ENCODE measurements around the gene STK36. TPM values are rescaled to one million over a fixed set of nuclear protein-coding genes. Genes with fewer than 3 reads are reported as not detected.
A peak's percentile ranks its signal among the peaks of the same experiment; 100 is the strongest.

STK36 gene
- total RNA-seq, 1 donor from 2014 or later, result 75.1 TPM

DNA sequence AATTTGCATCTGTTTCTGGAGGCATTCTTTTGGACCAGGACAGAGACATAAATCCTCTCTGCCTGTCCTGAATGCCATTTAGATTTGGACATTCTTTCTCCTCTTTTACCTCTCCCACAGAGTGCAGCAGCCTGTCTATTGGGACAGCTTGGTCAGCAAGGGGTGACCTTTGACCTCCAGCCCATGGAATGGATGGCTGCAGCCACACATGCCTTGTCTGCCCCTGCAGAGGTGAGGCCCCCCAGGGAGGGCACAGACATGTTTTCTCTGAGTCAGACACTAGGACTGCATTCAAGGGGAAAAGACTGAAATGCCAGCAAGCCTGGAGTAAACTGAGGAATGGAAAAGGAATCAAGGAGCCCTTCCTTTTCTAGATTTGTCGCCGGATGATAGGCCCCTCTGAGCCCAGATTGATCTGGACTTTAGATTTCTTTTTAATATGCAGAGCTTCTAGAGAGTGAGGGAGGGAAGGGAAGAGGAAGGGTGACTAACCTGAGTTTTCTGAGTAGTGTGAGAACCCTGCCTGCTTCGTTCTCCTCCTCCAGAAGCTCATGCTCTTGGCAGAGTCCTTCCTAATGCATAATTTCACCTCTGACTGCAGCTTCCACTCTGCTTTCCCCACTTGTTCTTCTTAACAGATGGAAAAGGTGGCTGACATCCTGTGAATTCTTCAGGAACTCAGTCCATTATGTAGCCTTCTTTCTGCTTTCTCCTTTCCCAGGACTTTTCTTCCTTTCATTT is 22.7 kb downstream of the STK36 start:
- Mint-ChIP-seq H3K9me3 (ENCODE audit: unreplicated experiment) (no peaks in the 10 kb centered on the region), H3K27ac (ENCODE audit: unreplicated experiment) (no peak overlapping the region), H3K36me3 (ENCODE audit: low read depth, unreplicated experiment) (peaks cover 71% of the 10 kb centered on the region), H3K4me3 (ENCODE audit: unreplicated experiment) (peak overlapping the region; percentile 59), H3K4me1 (ENCODE audit: unreplicated experiment) (no peaks in the 10 kb centered on the region), H3K27me3 (ENCODE audit: unreplicated experiment) (peaks cover 17% of the 10 kb centered on the region)
- no peak for DNase-seq (ENCODE audit: low spot score)
- TF ChIP-seq, protein P1, sequence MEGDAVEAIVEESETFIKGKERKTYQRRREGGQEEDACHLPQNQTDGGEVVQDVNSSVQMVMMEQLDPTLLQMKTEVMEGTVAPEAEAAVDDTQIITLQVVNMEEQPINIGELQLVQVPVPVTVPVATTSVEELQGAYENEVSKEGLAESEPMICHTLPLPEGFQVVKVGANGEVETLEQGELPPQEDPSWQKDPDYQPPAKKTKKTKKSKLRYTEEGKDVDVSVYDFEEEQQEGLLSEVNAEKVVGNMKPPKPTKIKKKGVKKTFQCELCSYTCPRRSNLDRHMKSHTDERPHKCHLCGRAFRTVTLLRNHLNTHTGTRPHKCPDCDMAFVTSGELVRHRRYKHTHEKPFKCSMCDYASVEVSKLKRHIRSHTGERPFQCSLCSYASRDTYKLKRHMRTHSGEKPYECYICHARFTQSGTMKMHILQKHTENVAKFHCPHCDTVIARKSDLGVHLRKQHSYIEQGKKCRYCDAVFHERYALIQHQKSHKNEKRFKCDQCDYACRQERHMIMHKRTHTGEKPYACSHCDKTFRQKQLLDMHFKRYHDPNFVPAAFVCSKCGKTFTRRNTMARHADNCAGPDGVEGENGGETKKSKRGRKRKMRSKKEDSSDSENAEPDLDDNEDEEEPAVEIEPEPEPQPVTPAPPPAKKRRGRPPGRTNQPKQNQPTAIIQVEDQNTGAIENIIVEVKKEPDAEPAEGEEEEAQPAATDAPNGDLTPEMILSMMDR (IDR thresholded peaks at IDR 0.05; ENCODE audit: unreplicated experiment), result no peak

DNA sequence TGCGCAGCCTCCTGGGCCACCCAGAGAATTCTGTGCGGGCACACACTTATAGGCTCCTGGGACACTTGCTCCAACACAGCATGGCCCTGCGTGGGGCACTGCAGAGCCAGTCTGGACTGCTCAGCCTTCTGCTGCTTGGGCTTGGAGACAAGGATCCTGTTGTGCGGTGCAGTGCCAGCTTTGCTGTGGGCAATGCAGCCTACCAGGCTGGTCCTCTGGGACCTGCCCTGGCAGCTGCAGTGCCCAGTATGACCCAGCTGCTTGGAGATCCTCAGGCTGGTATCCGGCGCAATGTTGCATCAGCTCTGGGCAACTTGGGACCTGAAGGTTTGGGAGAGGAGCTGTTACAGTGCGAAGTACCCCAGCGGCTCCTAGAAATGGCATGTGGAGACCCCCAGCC is 27.0 kb downstream of the STK36 start:
- H3K36me3 Mint-ChIP-seq (ENCODE audit: low read depth, unreplicated experiment), result peaks cover 66% of the 10 kb centered on the region
- no peak overlapping the region for H3K27ac Mint-ChIP-seq (ENCODE audit: unreplicated experiment)
- TF ChIP-seq, protein P1 (IDR thresholded peaks at IDR 0.05; ENCODE audit: unreplicated experiment), result no peak

DNA sequence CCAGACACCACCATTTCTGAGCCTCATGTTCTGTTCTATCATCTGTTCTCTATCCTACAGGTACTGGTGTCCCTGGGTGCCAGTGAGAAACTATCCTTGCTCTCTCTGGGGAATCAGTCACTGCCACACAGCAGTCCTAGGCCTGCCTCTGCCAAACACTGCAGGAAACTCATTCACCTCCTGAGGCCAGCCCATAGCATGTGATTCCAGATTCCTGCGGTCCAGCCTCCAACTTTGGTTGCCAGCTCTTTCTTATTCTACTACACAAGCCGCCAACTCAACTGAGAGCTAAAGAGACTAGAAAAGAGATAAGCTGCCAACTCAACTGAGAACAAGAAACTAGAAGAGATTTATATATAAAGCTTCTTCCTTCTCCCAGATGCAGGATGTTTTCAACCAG is 29.9 kb downstream of the STK36 start:
- Mint-ChIP-seq H3K27me3 (ENCODE audit: unreplicated experiment) (peaks cover 17% of the 10 kb centered on the region), H3K4me1 (ENCODE audit: unreplicated experiment) (peaks cover 10% of the 10 kb centered on the region), H3K27ac (ENCODE audit: unreplicated experiment) (no peak overlapping the region), H3K36me3 (ENCODE audit: low read depth, unreplicated experiment) (peaks cover 51% of the 10 kb centered on the region), H3K4me3 (ENCODE audit: unreplicated experiment) (no peak overlapping the region), H3K9me3 (ENCODE audit: unreplicated experiment) (no peaks in the 10 kb centered on the region)
- DNase-seq (ENCODE audit: low spot score), result no peak
- TF ChIP-seq, protein P1 (IDR thresholded peaks at IDR 0.05; ENCODE audit: unreplicated experiment), result no peak

More for the DNA sequence above, 27.0 kb downstream of the STK36 start:
- Mint-ChIP-seq H3K4me1 (ENCODE audit: unreplicated experiment) (peaks cover 9% of the 10 kb centered on the region), H3K9me3 (ENCODE audit: unreplicated experiment) (no peaks in the 10 kb centered on the region), H3K27me3 (ENCODE audit: unreplicated experiment) (peaks cover 19% of the 10 kb centered on the region), H3K4me3 (ENCODE audit: unreplicated experiment) (no peak overlapping the region)
- no peak for DNase-seq (ENCODE audit: low spot score)

DNA sequence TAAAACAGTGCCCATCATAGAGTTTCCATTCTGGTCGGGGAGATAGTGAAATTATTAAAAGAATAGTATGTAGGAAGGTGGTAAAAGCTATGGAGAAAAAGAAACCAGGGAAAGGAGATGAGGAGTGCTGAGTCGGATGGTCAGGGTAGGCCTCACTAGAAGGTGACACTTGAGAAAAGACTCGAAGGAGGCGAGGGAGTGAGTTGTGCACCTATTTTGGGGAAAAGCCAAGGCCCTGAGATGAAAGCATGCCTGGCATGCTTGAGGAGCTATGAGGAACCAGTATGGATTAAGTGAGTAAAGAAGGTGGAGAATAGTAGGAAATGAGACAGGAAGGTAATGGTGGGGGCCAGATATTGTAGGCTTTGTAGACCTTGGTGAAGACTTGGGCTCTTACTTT is 31.5 kb downstream of the STK36 start:
- peaks cover 10% of the 10 kb centered on the region for H3K4me1 Mint-ChIP-seq (ENCODE audit: unreplicated experiment)
- H3K4me3 Mint-ChIP-seq (ENCODE audit: unreplicated experiment), result peak overlapping the region; percentile 40
- no peak for DNase-seq (ENCODE audit: low spot score)
- H3K27ac Mint-ChIP-seq (ENCODE audit: unreplicated experiment), result no peak overlapping the region
- TF ChIP-seq, protein P1 (IDR thresholded peaks at IDR 0.05; ENCODE audit: unreplicated experiment), result no peak
- H3K9me3 Mint-ChIP-seq (ENCODE audit: unreplicated experiment), result no peaks in the 10 kb centered on the region
- peaks cover 36% of the 10 kb centered on the region for H3K36me3 Mint-ChIP-seq (ENCODE audit: low read depth, unreplicated experiment)
- H3K27me3 Mint-ChIP-seq (ENCODE audit: unreplicated experiment), result peaks cover 10% of the 10 kb centered on the region

DNA sequence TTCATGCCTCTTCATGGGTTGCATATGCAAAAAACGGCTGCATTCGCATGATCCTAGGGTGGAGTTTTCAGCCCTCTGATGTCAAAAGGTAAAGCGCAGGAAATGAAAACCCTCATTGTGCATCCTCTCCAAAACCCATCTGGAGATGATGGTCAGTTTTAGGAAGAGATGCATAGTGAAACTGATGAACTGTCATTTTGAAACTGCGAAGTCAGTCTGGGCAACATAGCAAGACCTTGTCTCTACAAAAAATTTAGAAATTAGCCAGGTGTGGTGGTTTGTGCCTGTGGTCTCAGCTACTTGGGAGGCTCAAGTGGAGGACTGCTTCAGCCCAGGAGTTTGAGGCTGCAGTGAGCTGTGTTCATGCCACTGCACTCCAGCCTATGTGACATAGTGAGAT is 36.2 kb downstream of the STK36 start:
- Mint-ChIP-seq H3K9me3 (ENCODE audit: unreplicated experiment) (no peaks in the 10 kb centered on the region), H3K4me1 (ENCODE audit: unreplicated experiment) (peaks cover 19% of the 10 kb centered on the region), H3K27me3 (ENCODE audit: unreplicated experiment) (peaks cover 11% of the 10 kb centered on the region), H3K27ac (ENCODE audit: unreplicated experiment) (no peak overlapping the region), H3K4me3 (ENCODE audit: unreplicated experiment) (no peak overlapping the region), H3K36me3 (ENCODE audit: low read depth, unreplicated experiment) (peaks cover 13% of the 10 kb centered on the region)
- TF ChIP-seq, protein P1 (IDR thresholded peaks at IDR 0.05; ENCODE audit: unreplicated experiment), result no peak
- no peak for DNase-seq (ENCODE audit: low spot score)
